Measurements from ENCODE around the gene CNTNAP5. TPM values are rescaled to one million over a fixed set of nuclear protein-coding genes. Genes with fewer than 3 reads are reported as not detected.

The CNTNAP5 gene
- total RNA-seq, 2 experiments from 2014 or later, result not detected

GRCh38 chr2:124923097-124923496 lies 898.0 kb downstream of the CNTNAP5 start:
- H3K36me3 Mint-ChIP-seq (ENCODE audit: low read depth), result no peaks in the 10 kb centered on the region
- no peak overlapping the region for H3K27ac Mint-ChIP-seq
- TF ChIP-seq, protein P1, sequence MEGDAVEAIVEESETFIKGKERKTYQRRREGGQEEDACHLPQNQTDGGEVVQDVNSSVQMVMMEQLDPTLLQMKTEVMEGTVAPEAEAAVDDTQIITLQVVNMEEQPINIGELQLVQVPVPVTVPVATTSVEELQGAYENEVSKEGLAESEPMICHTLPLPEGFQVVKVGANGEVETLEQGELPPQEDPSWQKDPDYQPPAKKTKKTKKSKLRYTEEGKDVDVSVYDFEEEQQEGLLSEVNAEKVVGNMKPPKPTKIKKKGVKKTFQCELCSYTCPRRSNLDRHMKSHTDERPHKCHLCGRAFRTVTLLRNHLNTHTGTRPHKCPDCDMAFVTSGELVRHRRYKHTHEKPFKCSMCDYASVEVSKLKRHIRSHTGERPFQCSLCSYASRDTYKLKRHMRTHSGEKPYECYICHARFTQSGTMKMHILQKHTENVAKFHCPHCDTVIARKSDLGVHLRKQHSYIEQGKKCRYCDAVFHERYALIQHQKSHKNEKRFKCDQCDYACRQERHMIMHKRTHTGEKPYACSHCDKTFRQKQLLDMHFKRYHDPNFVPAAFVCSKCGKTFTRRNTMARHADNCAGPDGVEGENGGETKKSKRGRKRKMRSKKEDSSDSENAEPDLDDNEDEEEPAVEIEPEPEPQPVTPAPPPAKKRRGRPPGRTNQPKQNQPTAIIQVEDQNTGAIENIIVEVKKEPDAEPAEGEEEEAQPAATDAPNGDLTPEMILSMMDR (IDR thresholded peaks at IDR 0.05), result no peak

DNA sequence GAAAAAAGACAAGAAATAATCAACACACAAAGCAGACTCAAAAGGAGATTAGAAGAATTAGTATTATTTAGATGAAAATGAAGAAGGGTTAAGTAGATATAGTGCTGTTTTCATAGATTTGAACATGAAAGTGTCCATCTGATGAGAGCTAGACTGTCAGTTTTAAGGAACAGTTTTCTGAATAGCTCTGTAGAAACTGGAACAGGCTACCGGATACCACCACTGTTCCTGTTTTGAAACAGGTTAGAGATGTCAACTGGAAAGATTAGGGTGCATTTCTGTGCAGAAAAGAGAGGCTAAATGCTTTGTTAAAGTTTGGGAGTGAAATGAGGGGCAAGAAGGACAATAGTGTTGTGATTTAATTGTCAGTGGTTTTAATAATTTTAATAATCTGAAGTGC lies 908.8 kb downstream of the CNTNAP5 start:
- intact Hi-C loops (cut with DNase I, micrococcal nuclease), result no loop called here
- H3K27me3 Mint-ChIP-seq, result no peaks in the 10 kb centered on the region
- H3K27me3 ChIP-seq (ENCODE audit: control insufficient read depth in 1 of 2, insufficient read depth in 2 of 2, low read length in 2 of 2), result no peaks in the 10 kb centered on the region
- H3K9me3 Mint-ChIP-seq, result peaks cover 12% of the 10 kb centered on the region
- no peaks in the 10 kb centered on the region for H3K36me3 Mint-ChIP-seq (ENCODE audit: low read depth)
- TF ChIP-seq, protein P1 (IDR thresholded peaks at IDR 0.05), result no peak
- DNase-seq (no peak), ATAC-seq (ENCODE audit: poor library complexity) (no peak)
- no peaks in the 10 kb centered on the region for H3K36me3 ChIP-seq (ENCODE audit: insufficient read depth, low read length)
- no peak overlapping the region for H3K27ac ChIP-seq (ENCODE audit: low read depth in 1 of 2, low read length in 2 of 2)
- H3K9me3 ChIP-seq (ENCODE audit: control insufficient read depth in 1 of 2, insufficient read depth in 1 of 2, low read length in 2 of 2), result no peaks in the 10 kb centered on the region
- ChIA-PET CTCF (no interaction called here), POLR2A (no interaction called here)
- H3K27ac Mint-ChIP-seq, result no peak overlapping the region
- no peaks in the 10 kb centered on the region for H3K4me1 Mint-ChIP-seq (ENCODE audit: low read depth)
- no peak overlapping the region for H3K4me3 ChIP-seq (ENCODE audit: low read length)
- no peak overlapping the region for H3K4me3 Mint-ChIP-seq
- no peaks in the 10 kb centered on the region for H3K4me1 ChIP-seq (ENCODE audit: insufficient read depth, low read length)

More at GRCh38 chr2:124923097-124923496, 898.0 kb downstream of the CNTNAP5 start:
- H3K9me3 Mint-ChIP-seq, result peaks cover 18% of the 10 kb centered on the region
- H3K27ac ChIP-seq (ENCODE audit: low read depth in 1 of 2, low read length in 2 of 2), result no peak overlapping the region
- H3K9me3 ChIP-seq (ENCODE audit: control insufficient read depth in 1 of 2, insufficient read depth in 1 of 2, low read length in 2 of 2), result peaks cover 0 to 2% of the 10 kb centered on the region in 2 experiments
- ATAC-seq (ENCODE audit: poor library complexity) (no peak), DNase-seq (no peak)
- H3K4me3 ChIP-seq (ENCODE audit: low read length), result no peak overlapping the region
- no peak overlapping the region for H3K4me3 Mint-ChIP-seq
- no peaks in the 10 kb centered on the region for H3K4me1 Mint-ChIP-seq (ENCODE audit: low read depth)
- ChIA-PET CTCF (no interaction called here), POLR2A (no interaction called here)
- no peaks in the 10 kb centered on the region for H3K36me3 ChIP-seq (ENCODE audit: insufficient read depth, low read length)
- intact Hi-C loops (cut with DNase I, micrococcal nuclease), result no loop called here
- no peaks in the 10 kb centered on the region for H3K27me3 ChIP-seq (ENCODE audit: control insufficient read depth in 1 of 2, insufficient read depth in 2 of 2, low read length in 2 of 2)
- no peaks in the 10 kb centered on the region for H3K4me1 ChIP-seq (ENCODE audit: insufficient read depth, low read length)
- no peaks in the 10 kb centered on the region for H3K27me3 Mint-ChIP-seq

- DNase-seq (no peak), ATAC-seq (ENCODE audit: poor library complexity) (no peak)
- H3K9me3 Mint-ChIP-seq, result peaks cover 7% of the 10 kb centered on the region
- Histone ChIP-seq H3K27ac (ENCODE audit: low read depth in 1 of 2, low read length in 2 of 2) (no peak overlapping the region), H3K4me1 (ENCODE audit: insufficient read depth, low read length) (no peaks in the 10 kb centered on the region), H3K9me3 (ENCODE audit: control insufficient read depth in 1 of 2, insufficient read depth in 1 of 2, low read length in 2 of 2) (peaks cover 0 to 2% of the 10 kb centered on the region in 2 experiments), H3K36me3 (ENCODE audit: insufficient read depth, low read length) (no peaks in the 10 kb centered on the region), H3K4me3 (ENCODE audit: low read length) (no peak overlapping the region), H3K27me3 (ENCODE audit: control insufficient read depth in 1 of 2, insufficient read depth in 2 of 2, low read length in 2 of 2) (no peaks in the 10 kb centered on the region)
- ChIA-PET CTCF (no interaction called here), POLR2A (no interaction called here)
- H3K27ac Mint-ChIP-seq, result no peak overlapping the region
- H3K4me3 Mint-ChIP-seq, result no peak overlapping the region
- no peaks in the 10 kb centered on the region for H3K4me1 Mint-ChIP-seq (ENCODE audit: low read depth)
- TF ChIP-seq, protein P1 (IDR thresholded peaks at IDR 0.05), result no peak
- no peaks in the 10 kb centered on the region for H3K27me3 Mint-ChIP-seq
- intact Hi-C loops (cut with DNase I, micrococcal nuclease), result no loop called here
- no peaks in the 10 kb centered on the region for H3K36me3 Mint-ChIP-seq (ENCODE audit: low read depth)
Measured at GRCh38 chr2:124953921-124954320, 928.8 kb downstream of the CNTNAP5 start.
